Subcutaneous adipose tissue (tissue), 4 donors: ENCODE data around the gene DBX1. TPM values are rescaled to one million over a fixed set of nuclear protein-coding genes. Genes with fewer than 3 reads are reported as not detected.

Experiments used
- total RNA-seq, 4 donors: library from RNA; depleted of rRNA; stranded (reverse); fragments of >200 nt; gene quantifications; one replicate each; pipeline ENCODE4 v1.1.0, GENCODE V29; 2016
- TF ChIP-seq, protein P1 (sequence below): fragments of 450-650 bp; IDR thresholded peaks from one replicate; pipeline ENCODE4 v1.5.1; 2016; ENCODE audit warnings: low read depth, mild to moderate bottlenecking, control low read depth, antibody characterized with exemption, moderate library complexity

DBX1 gene, protein sequence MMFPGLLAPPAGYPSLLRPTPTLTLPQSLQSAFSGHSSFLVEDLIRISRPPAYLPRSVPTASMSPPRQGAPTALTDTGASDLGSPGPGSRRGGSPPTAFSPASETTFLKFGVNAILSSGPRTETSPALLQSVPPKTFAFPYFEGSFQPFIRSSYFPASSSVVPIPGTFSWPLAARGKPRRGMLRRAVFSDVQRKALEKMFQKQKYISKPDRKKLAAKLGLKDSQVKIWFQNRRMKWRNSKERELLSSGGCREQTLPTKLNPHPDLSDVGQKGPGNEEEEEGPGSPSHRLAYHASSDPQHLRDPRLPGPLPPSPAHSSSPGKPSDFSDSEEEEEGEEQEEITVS
- total RNA-seq = not detected

DNA sequence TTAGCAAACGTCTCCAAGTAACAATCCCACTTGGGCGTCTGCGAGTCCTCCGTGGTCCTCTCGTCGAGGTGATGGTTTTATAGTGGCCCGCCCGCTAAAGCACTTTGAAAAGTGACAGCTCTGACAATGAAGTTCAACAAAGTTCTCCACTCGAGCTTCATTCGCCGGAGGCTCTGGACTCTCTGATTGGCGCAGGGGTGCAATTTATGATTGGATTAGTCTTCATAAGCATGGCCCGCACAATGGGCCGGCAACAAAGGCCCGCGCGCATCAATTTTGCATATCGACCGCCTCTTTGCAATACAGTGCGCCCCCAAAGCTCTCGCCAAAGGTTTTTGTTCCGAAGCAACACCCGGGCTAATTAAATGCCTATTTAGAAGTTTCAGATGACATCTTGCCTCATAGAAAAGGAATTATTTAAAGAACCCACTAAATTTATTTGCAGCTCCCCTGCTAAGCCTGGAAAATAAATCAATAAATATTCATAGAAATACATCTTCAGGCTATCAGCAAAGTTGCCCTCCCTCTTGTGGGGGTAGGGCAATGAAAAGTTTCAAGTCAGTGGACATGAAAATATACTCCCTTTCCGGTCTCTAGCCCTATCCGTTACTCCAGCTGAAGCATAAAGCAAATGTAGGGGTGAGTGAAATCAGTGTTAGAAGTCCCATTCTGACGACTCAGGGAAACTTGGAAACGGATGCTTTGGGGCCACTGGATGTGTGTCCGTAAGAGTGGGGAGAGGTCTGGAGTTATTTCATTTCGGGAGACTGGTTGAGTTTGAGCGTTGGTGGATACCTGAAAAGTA lies at the start of gene DBX1:
TSS of gene DBX1 (minus strand) at position 51 of the 805 bp plus-strand sequence. CDS start 151 bp downstream, outside the sequence.
- TF ChIP-seq, protein P1, sequence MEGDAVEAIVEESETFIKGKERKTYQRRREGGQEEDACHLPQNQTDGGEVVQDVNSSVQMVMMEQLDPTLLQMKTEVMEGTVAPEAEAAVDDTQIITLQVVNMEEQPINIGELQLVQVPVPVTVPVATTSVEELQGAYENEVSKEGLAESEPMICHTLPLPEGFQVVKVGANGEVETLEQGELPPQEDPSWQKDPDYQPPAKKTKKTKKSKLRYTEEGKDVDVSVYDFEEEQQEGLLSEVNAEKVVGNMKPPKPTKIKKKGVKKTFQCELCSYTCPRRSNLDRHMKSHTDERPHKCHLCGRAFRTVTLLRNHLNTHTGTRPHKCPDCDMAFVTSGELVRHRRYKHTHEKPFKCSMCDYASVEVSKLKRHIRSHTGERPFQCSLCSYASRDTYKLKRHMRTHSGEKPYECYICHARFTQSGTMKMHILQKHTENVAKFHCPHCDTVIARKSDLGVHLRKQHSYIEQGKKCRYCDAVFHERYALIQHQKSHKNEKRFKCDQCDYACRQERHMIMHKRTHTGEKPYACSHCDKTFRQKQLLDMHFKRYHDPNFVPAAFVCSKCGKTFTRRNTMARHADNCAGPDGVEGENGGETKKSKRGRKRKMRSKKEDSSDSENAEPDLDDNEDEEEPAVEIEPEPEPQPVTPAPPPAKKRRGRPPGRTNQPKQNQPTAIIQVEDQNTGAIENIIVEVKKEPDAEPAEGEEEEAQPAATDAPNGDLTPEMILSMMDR = no peak

DNA sequence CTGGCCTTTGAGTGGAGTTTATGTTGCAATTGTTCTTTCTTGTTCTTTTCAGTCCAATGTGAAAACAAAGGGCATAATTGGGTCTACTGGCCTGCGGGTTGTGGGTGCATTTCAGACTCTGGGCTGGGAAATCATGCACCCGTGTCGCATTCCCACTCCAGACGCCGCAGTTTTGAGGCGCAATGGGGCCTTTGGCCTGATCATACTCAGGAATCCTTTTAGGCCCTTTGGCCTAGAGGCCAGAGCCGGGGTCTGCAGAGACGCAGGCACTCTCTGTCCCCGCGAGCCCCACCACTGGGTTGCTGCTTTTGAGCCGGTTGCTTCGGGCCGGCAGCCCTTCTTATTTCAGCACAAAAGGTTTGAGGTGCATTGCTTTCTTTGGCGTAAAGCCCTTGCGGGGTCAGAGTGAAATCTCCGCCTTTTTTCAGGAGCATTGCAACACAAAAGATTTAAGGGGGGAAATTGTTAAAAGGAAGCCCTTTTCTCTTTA lies 48.4 kb upstream of the DBX1 start:
- TF ChIP-seq, protein P1 = no peak

DNA sequence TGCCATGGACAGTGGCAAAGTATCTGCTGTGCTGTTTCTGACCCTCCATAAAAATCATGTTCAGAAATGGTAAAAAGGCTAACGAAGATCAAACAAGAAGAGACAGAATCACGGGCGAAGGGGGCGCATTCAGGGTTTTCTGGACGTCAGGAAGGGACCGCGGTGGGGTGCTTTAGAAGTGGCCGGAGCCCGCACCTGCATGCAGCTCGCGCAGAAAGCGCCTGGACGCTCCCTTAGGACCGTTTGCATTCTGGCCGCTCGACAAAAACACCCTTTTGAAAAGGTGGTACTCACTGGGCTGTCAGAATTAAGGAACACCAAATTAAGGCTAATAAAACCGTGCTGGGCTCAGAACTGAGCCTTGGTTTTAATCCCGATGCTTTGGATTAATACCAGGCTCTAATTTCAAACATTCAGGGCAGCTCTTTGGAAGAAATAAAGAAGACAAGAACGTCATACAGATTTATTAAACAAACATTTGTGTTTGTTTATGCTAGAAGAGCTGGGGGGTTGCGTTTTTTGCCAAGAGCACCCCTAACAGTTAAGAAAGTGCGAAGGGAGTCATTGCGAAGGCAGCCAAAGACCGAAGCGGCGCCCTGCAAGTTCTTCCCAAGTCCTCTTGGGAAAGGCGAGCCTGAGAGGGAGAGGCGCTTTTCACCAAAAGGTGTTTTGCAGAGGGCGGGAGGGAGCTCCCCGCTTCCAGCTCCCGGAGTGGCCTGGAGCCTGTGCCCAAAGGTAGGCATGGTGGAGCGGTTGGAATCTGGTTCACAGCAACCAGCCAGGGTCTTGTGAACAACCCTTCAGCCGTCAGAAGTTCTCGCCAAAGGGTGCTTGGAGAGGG lies 47.7 kb upstream of the DBX1 start:
- TF ChIP-seq, protein P1 = no peak

DNA sequence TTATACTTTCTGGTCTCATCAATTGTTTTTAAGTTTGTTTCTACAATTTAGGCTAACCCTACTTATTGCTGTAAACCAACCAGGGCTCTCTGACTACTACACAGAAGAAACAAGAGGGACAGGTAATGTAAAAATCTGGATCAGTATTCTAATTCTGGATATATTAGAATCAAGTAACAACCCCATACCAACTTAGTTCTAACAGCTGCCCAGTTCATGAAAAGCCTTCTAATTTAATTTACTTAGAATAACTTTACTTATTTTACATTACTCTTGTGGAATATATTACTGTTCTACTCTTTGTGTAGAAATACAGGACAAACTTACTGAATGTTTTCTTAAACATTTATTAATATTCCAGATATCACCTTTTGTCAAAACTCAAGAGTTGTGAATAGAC lies 45.5 kb upstream of the DBX1 start:
- TF ChIP-seq, protein P1 = no peak

DNA sequence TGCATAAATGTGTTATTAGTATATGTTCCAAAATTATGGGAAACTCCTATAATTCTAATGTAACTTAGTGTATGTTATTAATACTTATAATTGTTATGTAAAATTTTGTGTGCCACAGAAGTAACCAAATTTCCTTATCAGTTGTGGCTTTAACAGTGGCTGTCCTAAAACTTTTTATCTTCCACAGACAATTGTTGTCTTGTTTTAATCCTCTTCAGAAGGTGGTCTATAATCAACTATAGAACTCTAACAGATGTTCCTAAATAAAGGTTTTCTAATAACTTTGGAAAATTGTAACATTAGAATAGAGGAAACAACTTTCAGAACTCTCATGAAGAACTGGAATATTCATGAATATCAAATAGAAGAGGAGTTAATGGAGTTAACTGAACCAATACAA lies 44.4 kb upstream of the DBX1 start:
- TF ChIP-seq, protein P1 = no peak

DNA sequence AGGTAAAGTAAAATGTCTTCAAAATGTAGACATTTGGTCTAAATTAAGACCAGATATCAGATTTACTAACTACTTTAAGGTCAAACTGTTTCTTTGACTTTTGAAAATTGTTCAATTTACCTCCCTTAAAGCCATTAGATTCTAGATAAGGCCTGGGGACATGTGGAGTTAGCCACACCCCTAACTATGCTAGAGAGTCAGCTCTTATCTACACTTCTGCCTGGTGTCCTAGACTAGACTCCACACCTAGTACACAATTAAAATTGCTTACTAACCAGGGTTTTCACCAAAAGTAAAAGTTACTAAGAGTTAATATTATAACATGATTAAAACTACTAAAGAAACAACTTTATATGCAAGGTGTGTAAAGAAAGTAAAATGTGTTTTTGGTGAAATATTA lies 43.6 kb upstream of the DBX1 start:
- TF ChIP-seq, protein P1 = no peak

DNA sequence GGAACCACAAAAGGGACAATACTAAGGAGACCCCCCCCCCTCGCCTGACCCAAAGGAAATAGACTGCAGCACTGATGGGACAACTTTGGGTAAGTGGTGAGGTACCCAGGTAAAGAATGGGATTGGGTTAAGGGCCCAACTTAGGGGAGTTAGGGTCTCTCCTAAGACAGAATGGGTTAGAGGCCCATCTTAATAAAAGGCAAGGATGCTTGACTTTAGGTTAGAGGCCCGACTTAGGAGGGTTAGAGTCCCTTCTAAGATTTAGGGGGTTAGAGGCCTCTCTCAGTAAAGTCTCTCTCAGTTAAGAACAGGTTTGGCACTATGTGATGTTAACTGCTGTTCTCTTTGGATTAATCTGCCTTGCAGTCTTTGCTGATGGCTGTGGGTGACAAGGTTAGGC lies 41.0 kb upstream of the DBX1 start:
- TF ChIP-seq, protein P1 = no peak
